Measurements from ENCODE around the gene STK38.
"Not testable (repeated sequence)": the region's sequence is repeated elsewhere in the genome, so short reads cannot be mapped to it uniquely, and the experiment has no call there.

The STK38 gene
- total RNA-seq, result 135 to 287 (median 278) reads per million in 4 donors

- DNase-seq, result peak; percentile 89 to 92 (median 91)
Observed at GRCh38 chr6:36546920-36547645, at the start of gene STK38. Gene STK38, minus strand, starts transcription at chr6:36547479. Its CDS starts 7,277 bp downstream, at chr6:36540202.

- no peak for DNase-seq
Observed at GRCh38 chr6:36596356-36596755, 49.1 kb upstream of the STK38 start.

- peak in 2 of 5 donors; percentile 31 to 33 for DNase-seq
Observed at GRCh38 chr6:36594816-36595643, 47.8 kb upstream of the STK38 start.

- DNase-seq, result peak; percentile 91 to 99 (median 95)
Observed at GRCh38 chr6:36594029-36594815, 46.9 kb upstream of the STK38 start, which contains the start of gene SRSF3. Gene SRSF3, plus strand, starts transcription at chr6:36594362. Its CDS starts 2,401 bp downstream, at chr6:36596763.

- DNase-seq, result peak in 4 of 5 donors; percentile 34 to 71 (median 44)
Observed at GRCh38 chr6:36593569-36594028, 46.3 kb upstream of the STK38 start.

GRCh38 chr6:36592221-36592655, 45.0 kb upstream of the STK38 start:
- DNase-seq, result no peak

GRCh38 chr6:36590237-36590636, 43.0 kb upstream of the STK38 start:
- no peak for DNase-seq

GRCh38 chr6:36589025-36589400, 41.7 kb upstream of the STK38 start:
- DNase-seq, result not testable (repeated sequence)

- no peak for DNase-seq
Observed at GRCh38 chr6:36586606-36587005, 39.3 kb upstream of the STK38 start.

GRCh38 chr6:36581716-36582115, 34.4 kb upstream of the STK38 start:
- DNase-seq, result no peak

GRCh38 chr6:36580184-36580526, 32.9 kb upstream of the STK38 start:
- no peak for DNase-seq

GRCh38 chr6:36578431-36578830, 31.2 kb upstream of the STK38 start:
- DNase-seq, result no peak

- no peak for DNase-seq
Observed at GRCh38 chr6:36578030-36578429, 30.8 kb upstream of the STK38 start.

- no peak for DNase-seq
Observed at GRCh38 chr6:36577301-36577700, 30.0 kb upstream of the STK38 start.

- no peak for DNase-seq
Observed at GRCh38 chr6:36576578-36576977, 29.3 kb upstream of the STK38 start.

GRCh38 chr6:36574679-36575078, 27.4 kb upstream of the STK38 start:
- DNase-seq, result no peak

GRCh38 chr6:36572353-36573311, 25.4 kb upstream of the STK38 start:
- DNase-seq, result not testable (repeated sequence)

- DNase-seq, result no peak
Observed at GRCh38 chr6:36571122-36572043, 24.1 kb upstream of the STK38 start.

- peak in 1 of 5 donors; percentile 23 for DNase-seq
Observed at GRCh38 chr6:36570264-36570663, 23.0 kb upstream of the STK38 start.

GRCh38 chr6:36566418-36566905, 19.2 kb upstream of the STK38 start:
- DNase-seq, result no peak
